WTC11 (cell line): ENCODE data around the gene DPP7. TPM values are rescaled to one million over a fixed set of nuclear protein-coding genes. Genes with fewer than 3 reads are reported as not detected.
A peak's percentile ranks its signal among the peaks of the same experiment; 100 is the strongest.

Experiments used
- ATAC-seq: fragments of 200-7000 bp; cut with Tn5 transposase; 2 replicates; pipeline ENCODE4 v1.10.0; 2021; ENCODE audit warnings: mild to moderate bottlenecking, moderate library complexity
- CTCF ChIA-PET: fragments of 300-600 bp; sonication (Branson Sonifier 250); formaldehyde crosslinking; loops from one replicate; lab custom pipeline; 2021; ENCODE audit warnings: antibody characterized with exemption; lab: Charles Lee
- POLR2A ChIA-PET: fragments of 350-600 bp; sonication (Branson Sonifier 250); formaldehyde crosslinking; loops from one replicate; lab custom pipeline; 2021; ENCODE audit warnings: antibody characterized with exemption; lab: Charles Lee
- DNase-seq: peaks from one replicate; pipeline ENCODE4 v3.0.0; 2021; ENCODE audit warnings: low spot score
- H3K27ac Mint-ChIP-seq: 2 replicates; pipeline ENCODE4 v1.8.0; 2021; ENCODE audit warnings: mixed read lengths
- H3K27me3 Mint-ChIP-seq: 2 replicates; pipeline ENCODE4 v1.8.0; 2021; ENCODE audit warnings: low read depth, mild to moderate bottlenecking, moderate library complexity, mixed read lengths
- H3K36me3 Mint-ChIP-seq: 2 replicates; pipeline ENCODE4 v1.8.0; 2021; ENCODE audit warnings: mixed read lengths
- H3K4me1 Mint-ChIP-seq: 2 replicates; pipeline ENCODE4 v1.8.0; 2022; ENCODE audit warnings: mixed read lengths
- H3K4me3 Mint-ChIP-seq: 2 replicates; pipeline ENCODE4 v1.8.0; 2021; ENCODE audit warnings: mild to moderate bottlenecking, moderate library complexity, mixed read lengths
- H3K9me3 Mint-ChIP-seq: 2 replicates; pipeline ENCODE4 v1.8.0; 2021; ENCODE audit warnings: mixed read lengths
- CREB1 ChIP-seq: sonication (generic); formaldehyde crosslinking; IDR thresholded peaks from 2 replicates; pipeline ENCODE4 v1.8.0; 2023; ENCODE audit warnings: mild to moderate bottlenecking, missing genetic modification reagents
- E2F1 ChIP-seq: sonication (generic); formaldehyde crosslinking; IDR thresholded peaks from 2 replicates; pipeline ENCODE4 v1.8.0; 2022; ENCODE audit warnings: mild to moderate bottlenecking, missing genetic modification reagents
- ELF4 ChIP-seq: sonication (generic); formaldehyde crosslinking; IDR thresholded peaks from 2 replicates; pipeline ENCODE4 v1.8.1; 2022; ENCODE audit warnings: low read depth, mild to moderate bottlenecking, moderate library complexity, missing genetic modification reagents
- EMX1 ChIP-seq: fragments of 250-450 bp; sonication (Bioruptor Pico); IDR thresholded peaks from 2 replicates; pipeline ENCODE4 v1.8.0; 2021; ENCODE audit warnings: mild to moderate bottlenecking
- ESRRA ChIP-seq: sonication (generic); formaldehyde crosslinking; IDR thresholded peaks from 2 replicates; pipeline ENCODE4 v1.8.1; 2022; ENCODE audit warnings: mild to moderate bottlenecking, missing genetic modification reagents, borderline replicate concordance
- FOXP1 ChIP-seq: sonication (generic); formaldehyde crosslinking; IDR thresholded peaks from 2 replicates; pipeline ENCODE4 v1.8.0; 2022; ENCODE audit warnings: missing genetic modification reagents, mild to moderate bottlenecking, moderate library complexity, borderline replicate concordance
- MXD4 ChIP-seq: fragments of 250-450 bp; sonication (Bioruptor Pico); IDR thresholded peaks from 2 replicates; pipeline ENCODE4 v1.8.0; 2021; ENCODE audit warnings: mild to moderate bottlenecking, moderate library complexity, borderline replicate concordance
- PRDM15 ChIP-seq: sonication (generic); formaldehyde crosslinking; IDR thresholded peaks from 2 replicates; pipeline ENCODE4 v1.8.0; 2022; ENCODE audit warnings: missing genetic modification reagents
- RORB ChIP-seq: fragments of 250-450 bp; sonication (Bioruptor Pico); IDR thresholded peaks from 2 replicates; pipeline ENCODE4 v1.9.0; 2021; ENCODE audit warnings: mild to moderate bottlenecking
- SOX15 ChIP-seq: fragments of 250-450 bp; sonication (Bioruptor Pico); IDR thresholded peaks from 2 replicates; pipeline ENCODE4 v1.9.0; 2021; ENCODE audit warnings: mild to moderate bottlenecking
- STAT6 ChIP-seq: sonication (generic); formaldehyde crosslinking; conservative IDR thresholded peaks from 2 replicates; pipeline ENCODE4 v1.8.1; 2023; ENCODE audit warnings: mild to moderate bottlenecking, low read depth, missing genetic modification reagents, moderate library complexity
- ZNF263 ChIP-seq: sonication (generic); formaldehyde crosslinking; IDR thresholded peaks from 2 replicates; pipeline ENCODE4 v1.8.1; 2022; ENCODE audit warnings: low read depth, mild to moderate bottlenecking, moderate library complexity, missing genetic modification reagents
- ZNF396 ChIP-seq: fragments of 250-450 bp; sonication (Bioruptor Pico); IDR thresholded peaks from 2 replicates; pipeline ENCODE4 v1.8.0; 2021; ENCODE audit warnings: mild to moderate bottlenecking, moderate library complexity, borderline replicate concordance
- ZNF532 ChIP-seq: fragments of 250-450 bp; sonication (Bioruptor Pico); IDR thresholded peaks from 2 replicates; pipeline ENCODE4 v1.9.0; 2021; ENCODE audit warnings: mild to moderate bottlenecking, borderline replicate concordance
- total RNA-seq: library from RNA; stranded (reverse); gene quantifications from 3 replicates; pipeline ENCODE4 v1.2.3, GENCODE V29; 2021
- TF ChIP-seq, protein P1 (sequence below): fragments of 250-450 bp; sonication (Bioruptor Pico); IDR thresholded peaks from 2 replicates; pipeline ENCODE4 v2.1.2; 2022; ENCODE audit warnings: mild to moderate bottlenecking, moderate library complexity
- TF ChIP-seq, protein P2 (sequence below): sonication (generic); formaldehyde crosslinking; IDR thresholded peaks from 2 replicates; pipeline ENCODE4 v1.8.1; 2022; ENCODE audit warnings: mild to moderate bottlenecking, missing genetic modification reagents, moderate library complexity, borderline replicate concordance

Gene DPP7
- total RNA-seq, 1 experiment from 2014 or later = 38.9 TPM

DNA sequence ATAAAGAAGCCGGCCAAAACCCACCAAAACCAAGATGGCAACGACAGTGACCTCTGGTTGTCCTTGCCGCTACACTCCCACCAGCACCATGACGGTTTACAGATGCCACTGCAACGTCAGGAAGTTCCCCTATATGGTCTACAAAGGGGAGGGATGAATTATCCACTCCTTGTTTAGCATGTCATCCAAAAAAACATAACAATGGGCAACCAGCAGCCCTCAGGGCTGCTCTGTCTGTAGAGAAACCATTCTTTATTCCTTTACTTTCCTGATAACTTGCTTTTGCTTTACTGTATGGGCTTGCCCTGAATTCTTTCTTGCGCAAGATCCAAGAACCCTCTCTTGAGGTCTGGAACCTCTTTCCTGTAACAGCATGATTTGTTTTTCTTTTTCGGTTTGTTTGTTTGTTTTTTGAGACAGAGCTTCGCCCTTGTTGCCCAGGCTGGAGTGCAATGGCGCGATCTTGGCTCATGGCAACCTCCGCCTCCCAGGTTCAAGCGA, 39.2 kb downstream of the DPP7 start:
- Mint-ChIP-seq H3K27ac (peak overlapping the region; percentile 86), H3K36me3 (no peaks in the 10 kb centered on the region), H3K27me3 (peaks cover 36% of the 10 kb centered on the region), H3K4me1 (peaks cover 24% of the 10 kb centered on the region), H3K4me3 (peak overlapping the region; percentile 24; the same call in 1 of the 2 replicates), H3K9me3 (no peaks in the 10 kb centered on the region)
- ChIA-PET CTCF (interaction anchor here (0.5 to 3.8 kb wide), 6 partner anchors 11 to 261 kb away, joined by 3 to 23 read pairs (median 6); partner anchors contain the start of gene NPDC1), POLR2A (no interaction called here)
- TF ChIP-seq ZNF263 (CRISPR knock-in tag) = no peak
- TF ChIP-seq ESRRA (CRISPR knock-in tag) = peak; percentile 79; the same call in 1 of the 2 replicates
- no peak for ATAC-seq
- no peak for DNase-seq

- H3K9me3 Mint-ChIP-seq = no peaks in the 10 kb centered on the region
These were observed 39.8 kb downstream of the DPP7 start for GRCh38 chr9:137074657-137075274.

More at GRCh38 chr9:137074657-137075274, 39.8 kb downstream of the DPP7 start:
- Mint-ChIP-seq H3K27ac (peak overlapping the region; percentile 96), H3K27me3 (peaks cover 31% of the 10 kb centered on the region), H3K4me1 (peaks cover 24% of the 10 kb centered on the region), H3K36me3 (no peaks in the 10 kb centered on the region), H3K4me3 (no peak overlapping the region; the same call in 1 of the 2 replicates)
- no peak for ATAC-seq
- CTCF ChIA-PET = interaction anchor here (0.5 to 3.8 kb wide), 6 partner anchors 10 to 262 kb away, joined by 3 to 23 read pairs (median 6); partner anchors contain the start of gene NPDC1
- TF ChIP-seq CREB1 (CRISPR knock-in tag) (no peak), ZNF396 (0 out of 2 replicates have a peak, but pooled peaks have one; percentile 48), E2F1 (CRISPR knock-in tag) (no peak), ZNF532 (0 out of 2 replicates have a peak, but pooled peaks have one; percentile 28), STAT6 (CRISPR knock-in tag) (no peak), SOX15 (CRISPR knock-in tag) (no peak), PRDM15 (no peak), FOXP1 (CRISPR knock-in tag) (no peak), MXD4 (0 out of 2 replicates have a peak, but pooled peaks have one; percentile 45), EMX1 (CRISPR knock-in tag) (no peak), RORB (CRISPR knock-in tag) (no peak), ELF4 (no peak)
- TF ChIP-seq, protein P1, sequence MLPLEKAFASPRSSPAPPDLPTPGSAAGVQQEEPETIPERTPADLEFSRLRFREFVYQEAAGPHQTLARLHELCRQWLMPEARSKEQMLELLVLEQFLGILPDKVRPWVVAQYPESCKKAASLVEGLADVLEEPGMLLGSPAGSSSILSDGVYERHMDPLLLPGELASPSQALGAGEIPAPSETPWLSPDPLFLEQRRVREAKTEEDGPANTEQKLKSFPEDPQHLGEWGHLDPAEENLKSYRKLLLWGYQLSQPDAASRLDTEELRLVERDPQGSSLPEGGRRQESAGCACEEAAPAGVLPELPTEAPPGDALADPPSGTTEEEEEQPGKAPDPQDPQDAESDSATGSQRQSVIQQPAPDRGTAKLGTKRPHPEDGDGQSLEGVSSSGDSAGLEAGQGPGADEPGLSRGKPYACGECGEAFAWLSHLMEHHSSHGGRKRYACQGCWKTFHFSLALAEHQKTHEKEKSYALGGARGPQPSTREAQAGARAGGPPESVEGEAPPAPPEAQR (CRISPR knock-in tag) = peak; percentile 81
- TF ChIP-seq, protein P2, sequence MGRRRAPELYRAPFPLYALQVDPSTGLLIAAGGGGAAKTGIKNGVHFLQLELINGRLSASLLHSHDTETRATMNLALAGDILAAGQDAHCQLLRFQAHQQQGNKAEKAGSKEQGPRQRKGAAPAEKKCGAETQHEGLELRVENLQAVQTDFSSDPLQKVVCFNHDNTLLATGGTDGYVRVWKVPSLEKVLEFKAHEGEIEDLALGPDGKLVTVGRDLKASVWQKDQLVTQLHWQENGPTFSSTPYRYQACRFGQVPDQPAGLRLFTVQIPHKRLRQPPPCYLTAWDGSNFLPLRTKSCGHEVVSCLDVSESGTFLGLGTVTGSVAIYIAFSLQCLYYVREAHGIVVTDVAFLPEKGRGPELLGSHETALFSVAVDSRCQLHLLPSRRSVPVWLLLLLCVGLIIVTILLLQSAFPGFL = no peak
- POLR2A ChIA-PET = no interaction called here
- peak; percentile 62 for DNase-seq
